Activated T-helper 17 cell treated with anti-CD3 and anti-CD28 coated beads, Interleukin-2, amount 50 U/mL, for 72 hours (primary cell): ENCODE results near the gene FOXRED2. TPM values are rescaled to one million over a fixed set of nuclear protein-coding genes. Genes with fewer than 3 reads are reported as not detected.

Experiments used
- total RNA-seq, 2 donors: library from RNA; stranded (reverse); gene quantifications; one replicate each; pipeline ENCODE4 v1.2.3, GENCODE V29; 2022

Gene FOXRED2
- total RNA-seq, 2 donors from 2014 or later, result 12.3 to 18.0 TPM

Other genes starting within 250 kb of the FOXRED2 start
- 100 to 1,000 TPM; 782 to 800 TPM for gene MYH9, start 119.1 kb downstream of the FOXRED2 start, total RNA-seq
- gene TXN2, start 25.4 kb downstream of the FOXRED2 start, total RNA-seq, result 100 to 1,000 TPM in 1 of 2 donors, 10 to 100 TPM in 1; 87.9 to 114 TPM
- 100 to 1,000 TPM; 307 to 329 TPM for gene EIF3D, start 22.1 kb upstream of the FOXRED2 start, total RNA-seq
- gene CACNG2, start 196.7 kb upstream of the FOXRED2 start, total RNA-seq, result not detected